NCI-H2171 treated with DMSO at 0.1 percent for 48 hours (cell line): Measurements from ENCODE around the gene SIAH2.
A peak's percentile ranks its signal among the peaks of the same experiment; 100 is the strongest.

Experiments used
- DNase-seq: peaks from one replicate; lab custom pipeline; 2025; lab: John Stamatoyannopoulos, UW

The SIAH2 gene

DNA sequence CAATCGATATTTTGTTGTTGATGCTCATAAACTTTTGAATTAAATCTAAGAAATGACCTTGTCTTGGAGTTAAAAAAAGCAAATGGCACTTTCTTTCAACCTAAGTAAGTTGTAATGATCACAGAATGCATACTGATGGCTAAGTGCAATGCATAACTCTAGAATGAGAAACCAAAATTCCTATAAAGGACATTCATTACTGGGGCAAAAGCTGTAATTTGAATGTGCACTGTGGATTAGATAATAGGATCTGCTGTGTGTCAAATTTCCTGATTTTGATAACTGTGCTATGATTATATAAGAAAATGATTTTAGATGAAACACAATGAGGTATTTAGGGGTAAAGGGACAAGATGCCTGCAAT is 14.3 kb downstream of the SIAH2 start:
- no peak for DNase-seq

DNA sequence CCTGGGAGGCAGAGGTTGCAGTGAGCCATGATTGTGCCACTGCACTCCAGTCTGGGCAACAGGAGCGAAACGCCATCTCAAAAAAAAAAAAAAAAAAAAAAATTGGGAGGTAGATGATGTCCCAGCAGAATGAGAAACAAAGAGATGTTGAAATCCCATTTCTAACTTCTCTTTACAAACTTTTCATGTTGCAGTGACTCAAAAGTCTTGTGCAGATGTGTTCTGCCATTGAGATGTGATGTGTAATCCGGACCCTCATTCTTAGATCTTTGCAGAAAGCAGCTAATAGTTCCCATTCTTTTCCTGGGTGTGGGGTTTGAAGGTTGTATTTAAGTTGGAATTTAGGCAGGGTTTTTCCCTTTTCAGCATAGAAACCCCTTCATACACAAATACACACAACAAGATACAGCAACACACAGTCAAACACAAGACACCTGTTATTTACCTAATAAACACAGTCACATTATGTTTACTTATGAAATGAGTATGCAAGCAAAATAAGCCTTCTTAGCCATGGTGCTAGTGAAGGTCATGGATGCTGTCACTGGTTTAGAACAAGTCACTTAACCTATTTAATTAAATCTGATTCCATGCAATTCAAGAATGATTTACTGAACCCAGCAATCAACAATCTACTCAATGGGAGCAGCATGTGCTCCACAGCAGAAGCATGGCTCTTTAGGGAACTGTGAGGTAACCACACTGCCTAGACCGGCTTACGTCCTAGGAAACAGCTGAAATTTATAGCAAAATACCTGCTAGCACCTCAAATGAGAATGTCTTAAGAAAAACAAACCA is 14.9 kb downstream of the SIAH2 start:
- no peak for DNase-seq

DNA sequence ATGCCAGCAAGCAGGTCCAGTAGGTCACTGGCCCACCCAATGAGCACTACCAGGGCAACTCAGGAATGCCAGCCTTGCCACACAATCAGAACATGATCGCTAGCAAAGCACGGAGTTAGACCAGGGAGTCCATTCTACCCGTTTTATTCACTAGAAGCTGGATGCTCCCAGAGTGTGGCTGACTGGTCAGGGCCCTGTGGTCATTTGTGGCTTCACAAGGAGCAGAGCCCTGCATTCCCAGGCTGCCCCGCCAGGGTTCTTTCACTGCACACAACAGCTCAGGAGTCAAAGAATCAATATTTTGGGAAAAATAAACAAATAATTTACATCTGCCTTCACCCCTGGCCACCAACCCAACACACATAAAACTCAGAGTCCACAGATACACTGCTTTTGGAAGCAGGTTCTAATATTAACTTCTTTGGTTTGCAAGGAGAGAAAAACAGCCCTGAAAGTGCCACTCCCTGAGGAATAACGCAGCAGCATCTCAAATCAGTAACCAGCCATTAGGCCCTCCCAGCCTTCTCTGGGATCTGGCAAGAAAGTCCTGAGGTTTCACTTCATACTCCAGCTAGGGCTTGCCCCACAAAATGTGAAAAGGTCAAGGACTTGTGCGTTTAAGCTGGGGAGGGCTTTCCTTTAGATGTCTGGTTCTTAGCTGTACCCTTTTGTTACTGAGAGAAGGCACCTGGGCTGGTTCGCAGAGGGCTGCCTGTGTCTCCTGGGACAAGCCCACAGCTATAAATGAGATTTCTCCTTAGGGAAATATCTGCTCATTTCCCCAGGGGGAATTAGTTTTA is 16.0 kb downstream of the SIAH2 start:
- DNase-seq = peak; percentile 30

DNA sequence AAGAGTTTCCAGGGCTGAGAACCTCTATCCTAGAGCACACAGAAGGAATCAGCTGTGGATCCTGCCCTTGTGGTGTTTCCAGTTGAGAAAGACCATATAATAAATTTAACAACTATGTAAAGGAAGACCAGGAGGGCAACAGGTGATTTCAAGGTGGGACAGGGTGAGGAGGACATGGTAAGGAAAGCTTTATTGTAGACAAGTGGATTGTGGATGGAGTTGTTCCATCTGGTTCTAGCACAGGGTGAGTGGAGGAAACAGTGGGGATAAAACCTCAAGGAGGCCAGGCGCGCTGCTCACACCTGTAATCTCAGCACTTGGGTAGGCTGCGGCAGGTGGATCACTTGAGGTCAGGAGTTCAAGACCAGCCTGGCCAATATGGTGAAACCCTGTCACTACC is 17.1 kb downstream of the SIAH2 start:
- no peak for DNase-seq

DNA sequence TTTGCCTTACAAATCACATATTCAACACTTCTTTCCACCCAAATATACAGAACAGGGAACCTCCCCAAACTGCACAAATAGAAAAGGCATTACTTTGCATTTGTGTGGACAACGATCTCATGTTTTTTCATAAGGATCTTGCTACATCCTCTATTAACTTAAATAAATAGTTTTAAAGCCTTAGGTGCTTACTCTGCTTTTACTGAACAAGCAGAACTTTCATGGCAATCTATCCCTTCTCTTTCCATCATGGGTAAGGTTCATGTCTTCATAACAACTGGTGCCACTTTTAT is 18.1 kb downstream of the SIAH2 start:
- no peak for DNase-seq

DNA sequence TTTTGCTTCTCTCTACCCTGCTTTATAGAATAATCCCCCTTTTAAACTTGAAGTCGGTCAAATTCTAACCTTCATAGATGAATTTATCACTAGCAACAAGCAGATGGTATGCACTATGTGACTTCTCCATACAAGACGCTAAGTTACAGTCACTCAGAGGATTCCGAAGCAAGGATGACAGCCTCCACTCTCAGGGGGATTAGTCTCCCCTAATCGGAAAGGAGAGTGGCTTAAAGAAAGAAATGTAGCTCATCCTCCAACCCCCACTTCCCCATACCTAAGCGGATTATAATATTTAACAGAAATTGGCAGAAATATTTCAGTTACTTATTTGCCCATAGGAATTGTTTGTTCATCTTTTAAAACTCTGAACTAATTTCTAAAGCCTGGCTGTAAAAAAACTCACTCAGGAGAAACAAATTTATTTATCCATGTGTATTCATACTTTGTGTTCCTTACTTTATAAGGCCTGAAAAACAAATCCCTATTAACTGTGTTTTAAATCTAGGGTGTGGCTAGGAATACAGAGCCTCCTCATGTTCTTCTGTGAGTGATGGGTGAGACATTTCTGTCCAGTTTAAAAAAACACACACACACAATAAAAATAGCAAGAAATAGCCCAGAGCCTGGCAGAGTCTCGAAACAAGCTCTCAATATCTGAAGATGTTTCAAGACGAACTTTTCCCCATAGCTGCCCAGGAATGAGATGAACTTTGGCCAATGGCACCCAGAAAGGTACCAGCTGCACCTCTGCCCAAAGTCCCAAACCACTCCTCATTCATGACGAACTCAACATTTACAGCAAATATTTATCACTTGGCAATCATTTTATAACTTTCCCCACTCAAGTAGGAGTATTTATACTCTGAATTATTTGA is 18.7 kb downstream of the SIAH2 start:
- no peak for DNase-seq

DNA sequence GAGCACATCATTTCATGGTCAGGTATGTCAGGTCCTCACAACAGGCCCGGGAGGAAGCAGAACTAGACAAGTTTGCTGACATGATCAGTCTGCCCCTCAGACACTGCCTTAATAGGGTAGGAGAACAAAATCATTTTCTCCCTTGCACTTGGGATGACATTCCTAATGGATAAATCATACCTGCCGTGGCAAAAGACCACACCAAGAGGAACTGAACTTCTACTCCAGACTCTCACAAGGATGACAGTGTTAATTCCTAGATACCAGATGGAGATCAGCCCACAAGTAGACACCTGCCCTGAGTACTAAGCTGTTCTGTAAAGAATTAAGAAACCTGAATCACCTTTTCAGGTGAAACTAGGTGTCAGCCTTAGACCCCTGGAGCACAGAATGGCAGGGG is 19.5 kb downstream of the SIAH2 start:
- DNase-seq = no peak

DNA sequence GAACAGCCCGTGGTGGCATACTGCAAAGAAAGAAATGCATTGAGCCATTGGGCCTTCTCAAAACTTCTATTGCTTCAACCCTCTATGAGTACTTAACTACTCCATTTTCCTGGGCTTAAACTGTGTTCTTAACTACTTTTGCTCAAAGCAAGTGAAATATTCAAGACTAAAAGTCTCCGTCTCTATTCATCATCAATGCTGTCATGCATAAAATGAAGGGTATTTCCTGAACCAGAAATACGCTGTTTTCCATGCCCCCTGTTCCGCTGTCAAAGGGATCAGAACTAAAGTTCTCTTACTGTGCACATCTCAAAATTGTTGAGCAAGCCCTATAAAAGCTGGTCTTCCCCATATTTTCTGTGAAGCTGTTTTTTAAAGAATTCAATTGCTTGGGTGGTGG is 20.3 kb downstream of the SIAH2 start:
- no peak for DNase-seq

DNA sequence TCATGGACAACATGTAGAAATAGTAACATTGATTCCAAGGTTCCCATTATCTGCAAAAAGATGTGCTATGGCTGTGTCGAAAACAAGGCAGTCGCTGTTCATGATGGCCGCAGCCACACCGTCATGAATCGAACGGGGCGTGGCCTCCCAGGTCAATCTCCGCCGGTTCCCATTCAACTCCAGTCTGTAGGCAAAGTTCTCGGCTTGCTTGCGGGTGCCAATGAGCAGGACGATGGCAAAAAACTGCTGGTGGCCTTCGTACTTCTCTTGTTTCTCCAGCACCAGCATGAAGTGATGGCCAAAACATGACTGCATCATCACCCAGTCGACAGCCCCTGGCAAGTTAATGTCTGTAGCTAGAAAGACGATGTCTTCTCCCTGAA is 20.8 kb downstream of the SIAH2 start:
- DNase-seq = no peak

DNA sequence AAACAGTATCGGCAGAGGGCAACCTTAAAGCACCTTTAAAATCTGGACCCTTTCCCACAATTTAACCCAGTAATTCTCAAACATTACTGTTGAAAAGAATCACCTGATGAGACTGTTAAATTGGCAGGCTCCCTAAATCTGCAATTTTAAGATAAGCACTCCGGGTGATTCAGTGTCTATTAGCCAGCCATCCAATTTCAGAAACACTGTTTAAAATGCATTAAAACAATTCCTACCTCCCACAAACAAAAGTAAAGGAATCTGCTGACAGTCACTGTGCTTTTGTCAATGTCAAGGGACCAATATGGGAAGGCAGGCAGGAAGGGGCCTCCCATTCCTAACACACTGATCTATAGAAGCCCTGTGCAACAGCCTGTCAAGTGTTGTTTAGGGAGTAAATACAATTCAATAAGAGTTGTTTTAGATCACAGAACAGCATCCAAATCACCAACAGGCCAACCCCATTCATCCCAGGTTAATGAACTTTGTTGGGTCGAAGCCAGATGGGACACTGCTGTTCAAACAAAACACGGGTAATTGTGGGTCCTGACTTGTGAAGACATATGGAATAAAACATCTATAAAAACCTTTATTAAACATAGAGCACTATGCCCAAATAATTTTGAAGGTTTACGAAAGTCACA is 21.4 kb downstream of the SIAH2 start:
- no peak for DNase-seq

DNA sequence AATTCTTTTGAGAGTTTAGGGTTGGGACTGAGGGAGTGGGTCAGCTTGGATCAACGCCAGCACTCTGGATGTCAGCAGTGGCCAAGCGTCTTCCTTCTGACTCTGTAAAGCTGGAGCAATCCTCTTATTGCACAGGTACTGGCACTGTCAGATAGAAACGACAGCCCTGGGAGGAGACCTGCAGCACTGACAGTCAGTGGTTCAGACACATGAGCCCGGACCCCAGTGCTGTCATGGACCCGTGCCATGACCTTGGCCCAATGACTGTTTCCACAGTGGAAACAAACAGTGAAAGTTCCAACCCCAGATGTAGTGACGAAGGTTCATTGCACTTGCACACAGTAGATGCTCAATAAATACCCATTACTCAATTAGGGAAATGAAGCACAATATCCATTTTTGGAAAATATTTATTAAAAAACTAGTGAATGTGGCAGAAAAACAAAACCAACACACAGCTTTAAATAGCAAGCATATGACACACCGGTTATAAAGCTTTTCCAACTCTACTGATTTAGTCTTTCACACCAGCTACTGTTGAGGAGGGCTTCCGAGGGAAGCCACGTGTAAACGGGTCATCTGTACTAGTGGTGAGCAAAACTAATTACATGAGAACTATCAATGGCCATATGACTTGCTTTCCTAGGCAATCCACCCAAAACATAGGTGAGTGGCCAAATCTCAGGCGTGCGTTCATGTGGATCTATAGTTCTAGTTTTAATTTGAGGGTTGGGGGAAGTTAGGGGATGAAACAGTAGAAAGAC is 22.1 kb downstream of the SIAH2 start:
- no peak for DNase-seq

DNA sequence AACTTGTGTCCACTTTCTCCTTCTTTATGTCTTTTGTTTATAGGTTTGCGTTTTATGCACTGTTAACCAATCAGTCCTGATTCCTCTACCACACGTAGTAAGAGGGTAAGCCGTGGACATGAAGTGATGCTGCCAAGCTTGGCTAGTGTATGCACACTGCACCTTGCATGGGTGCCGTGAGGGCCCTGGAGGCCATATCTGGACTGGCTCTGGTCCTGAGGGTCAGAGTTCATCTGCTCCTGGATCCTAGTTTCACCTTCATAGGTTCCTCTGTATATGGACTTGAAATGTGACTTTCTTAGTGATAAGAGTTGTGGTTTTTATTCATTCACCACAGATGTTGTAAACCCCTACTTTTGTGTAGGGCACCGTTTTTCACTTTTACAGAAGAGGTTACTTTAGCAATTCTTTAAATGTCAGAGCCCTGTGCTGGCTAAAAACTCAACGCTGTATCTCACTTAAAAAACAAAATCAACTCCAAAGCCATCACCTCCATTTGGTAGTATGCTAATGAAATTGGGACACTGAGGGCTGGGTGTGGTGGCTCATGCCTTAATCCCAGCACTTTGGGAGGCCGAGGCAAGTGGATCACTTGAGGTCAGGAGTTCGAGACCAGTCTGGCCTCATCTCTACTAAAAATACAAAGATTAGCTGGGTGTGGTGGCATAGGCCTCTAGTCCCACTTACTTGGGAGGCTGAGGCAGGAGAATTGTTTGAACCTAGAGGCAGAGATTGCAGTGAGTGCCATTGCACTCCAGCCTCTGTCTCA is 22.9 kb downstream of the SIAH2 start:
- DNase-seq = no peak

DNA sequence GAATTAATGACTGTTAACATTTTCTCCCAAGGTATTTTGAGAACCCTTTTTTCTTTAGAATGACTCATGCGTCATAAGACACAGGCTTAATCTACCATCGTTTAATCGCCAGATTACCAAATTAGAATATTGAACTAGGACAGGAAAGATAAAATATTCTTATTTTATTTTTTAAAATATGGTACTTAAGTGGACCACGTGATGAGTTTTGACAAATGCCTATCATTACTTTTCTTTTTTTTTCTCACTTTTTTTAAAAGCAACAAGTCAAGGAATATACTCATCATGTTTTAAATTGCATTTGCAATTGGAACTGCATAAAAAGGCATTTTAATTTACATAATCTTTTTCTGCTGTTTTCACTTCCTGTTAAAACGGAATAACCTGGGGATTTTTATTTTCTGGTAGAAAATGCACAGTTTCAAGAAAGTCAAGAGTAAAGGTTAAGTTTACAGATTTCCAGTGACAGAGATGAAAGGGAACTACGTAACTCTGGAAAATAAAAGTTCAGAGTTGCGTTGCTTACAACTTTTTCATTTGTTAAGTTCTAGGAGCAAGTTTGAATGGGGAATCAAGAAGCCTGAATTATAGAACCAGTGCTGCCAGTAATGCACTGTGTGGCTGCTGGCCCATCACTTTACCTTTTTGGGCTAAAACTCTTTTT is 23.6 kb downstream of the SIAH2 start:
- no peak for DNase-seq

DNA sequence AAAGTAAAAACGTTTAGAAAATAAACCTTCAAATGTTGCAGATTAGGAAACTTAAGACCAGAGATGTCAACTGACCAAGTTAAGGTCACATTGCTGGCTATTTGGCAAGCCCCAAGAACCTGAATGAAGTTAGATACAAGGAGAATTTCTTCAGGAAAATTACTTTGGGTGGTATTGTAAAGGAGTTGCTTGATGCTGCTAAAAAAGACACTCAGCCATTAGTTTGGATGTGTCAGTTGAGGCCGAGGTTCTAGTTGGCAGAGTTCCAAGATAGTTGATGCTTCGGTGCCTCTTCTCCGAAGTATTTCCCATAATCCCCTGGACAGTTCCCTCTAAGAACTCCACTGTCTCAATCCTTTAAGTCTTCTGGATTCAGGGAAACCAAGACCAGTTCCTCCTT is 24.3 kb downstream of the SIAH2 start:
- DNase-seq = peak; percentile 28

DNA sequence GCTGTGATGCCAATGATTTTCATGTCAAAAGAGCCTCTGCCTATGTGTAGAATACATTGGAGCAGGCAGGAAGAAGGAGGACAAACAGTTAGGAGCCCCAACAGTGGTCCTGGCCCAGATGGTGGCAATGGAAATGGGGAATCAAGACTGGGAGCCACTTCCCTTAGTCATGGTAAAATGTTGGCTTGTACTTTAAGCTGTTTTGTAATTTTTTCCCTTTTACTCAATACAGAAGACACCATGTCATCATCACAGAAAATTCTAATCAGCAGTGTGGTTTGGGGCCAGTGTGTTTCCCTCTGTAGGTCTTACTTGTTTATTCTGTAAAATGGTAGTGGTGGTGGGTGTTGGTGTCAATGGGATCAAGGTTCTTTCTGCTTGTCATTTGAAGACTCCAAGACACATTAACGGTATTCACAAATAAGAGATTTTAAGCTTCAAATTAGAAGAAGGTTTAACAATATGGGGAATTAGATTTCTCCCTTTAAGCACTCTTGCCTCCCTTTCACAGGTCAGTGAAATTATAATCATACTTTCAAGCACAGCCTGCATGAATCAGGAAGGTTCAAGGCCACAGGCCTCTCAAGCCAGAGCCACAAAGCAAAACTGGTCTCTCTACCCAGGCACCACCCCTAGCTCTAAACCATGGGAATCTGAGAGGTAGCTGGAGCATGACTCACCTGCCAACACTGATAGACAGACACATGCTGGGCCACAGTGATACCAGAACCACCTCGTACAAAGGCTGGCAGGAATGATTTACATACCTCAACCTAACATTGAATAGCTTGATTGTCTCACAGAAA is 24.9 kb downstream of the SIAH2 start:
- no peak for DNase-seq

DNA sequence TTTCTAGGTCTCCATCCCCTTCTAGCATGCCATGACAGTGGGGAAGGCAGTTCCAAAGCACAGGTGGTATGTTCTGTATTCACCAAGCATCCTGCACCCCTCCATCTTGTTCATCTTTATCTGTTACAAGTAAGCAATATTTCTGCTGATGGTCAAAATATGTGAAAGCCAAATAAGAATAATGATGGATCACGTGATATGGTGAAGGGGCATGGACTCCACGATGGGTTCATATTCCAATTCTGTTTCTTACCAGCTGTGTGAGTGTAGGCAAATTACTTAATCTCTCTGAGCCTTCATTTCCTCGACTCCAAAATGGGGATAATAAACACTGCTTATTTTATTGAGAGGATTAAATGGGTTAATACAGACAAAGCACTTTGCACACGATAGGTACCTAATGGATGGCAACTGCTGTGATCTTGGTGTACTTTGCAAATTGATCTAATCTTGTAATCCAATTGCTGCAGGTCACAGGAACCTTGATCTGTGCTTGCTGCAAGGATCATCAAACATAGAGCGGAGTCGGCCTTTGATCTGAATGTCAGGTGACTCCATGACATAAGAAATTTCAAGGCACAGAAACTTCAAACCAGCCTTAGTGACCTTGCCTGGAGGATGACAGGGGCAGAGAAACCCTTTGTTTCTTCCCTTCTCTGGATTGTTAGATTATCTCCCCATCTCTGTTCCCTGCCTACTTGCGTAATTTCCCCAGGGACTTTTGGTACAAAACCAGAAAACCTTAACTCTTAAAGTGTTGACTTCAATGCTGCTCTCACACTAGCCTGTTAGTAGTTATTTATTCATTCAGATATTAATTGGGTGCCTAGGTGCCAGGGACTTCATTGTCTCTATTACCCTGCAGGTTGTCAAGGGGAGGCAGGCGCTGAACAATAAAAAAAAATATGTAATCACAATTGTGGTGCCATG is 25.8 kb downstream of the SIAH2 start:
- no peak for DNase-seq

DNA sequence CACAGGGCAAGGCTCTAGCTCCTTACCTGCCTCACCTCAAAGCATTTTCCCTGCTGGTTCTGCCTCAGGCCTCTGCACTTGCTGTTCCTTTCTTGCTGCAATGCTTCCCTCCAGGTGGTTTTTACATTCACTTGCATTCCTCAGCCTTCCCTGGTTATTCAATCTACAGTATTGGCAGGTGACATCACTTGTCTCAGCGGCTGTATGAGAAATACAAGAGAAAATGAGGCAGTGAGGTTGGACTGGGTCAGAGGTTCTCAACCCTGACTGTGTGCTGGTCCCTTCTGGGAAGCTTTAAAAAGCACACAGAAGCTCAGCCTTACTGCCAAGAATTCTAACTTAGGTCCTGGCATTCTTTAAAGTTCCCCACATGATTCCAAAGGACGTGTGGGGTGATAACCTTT is 26.7 kb downstream of the SIAH2 start:
- no peak for DNase-seq

DNA sequence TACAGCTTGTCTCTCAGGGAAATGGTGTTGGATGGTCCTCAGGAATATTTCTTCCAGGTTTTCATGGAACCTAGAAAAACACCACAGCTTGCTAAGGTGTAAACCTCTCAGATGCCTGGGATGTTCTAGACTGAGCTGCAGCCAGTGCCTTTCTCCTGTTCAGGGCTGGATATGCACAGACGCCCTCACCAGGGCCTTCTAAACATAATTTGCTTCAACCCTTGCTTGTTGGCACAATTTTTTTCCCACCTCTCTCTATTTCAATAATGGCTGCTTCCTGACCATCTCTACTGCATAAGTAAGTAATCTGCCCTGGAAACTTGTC is 28.2 kb downstream of the SIAH2 start:
- DNase-seq = no peak
